Activated naive CD4-positive, alpha-beta T cell treated with Interleukin-2 at 50 U/mL for 16 hours (primary cell): ENCODE measurements around the gene PIGW.

Source experiments
- DNase-seq: peaks from one replicate; pipeline ENCODE4 v3.0.0-alpha.2; 2020

The PIGW gene

GRCh38 chr17:36509272-36509985, 25.4 kb upstream of the PIGW start:
- DNase-seq = no peak

GRCh38 chr17:36510636-36511035, 24.2 kb upstream of the PIGW start:
- DNase-seq = no peak

DNA sequence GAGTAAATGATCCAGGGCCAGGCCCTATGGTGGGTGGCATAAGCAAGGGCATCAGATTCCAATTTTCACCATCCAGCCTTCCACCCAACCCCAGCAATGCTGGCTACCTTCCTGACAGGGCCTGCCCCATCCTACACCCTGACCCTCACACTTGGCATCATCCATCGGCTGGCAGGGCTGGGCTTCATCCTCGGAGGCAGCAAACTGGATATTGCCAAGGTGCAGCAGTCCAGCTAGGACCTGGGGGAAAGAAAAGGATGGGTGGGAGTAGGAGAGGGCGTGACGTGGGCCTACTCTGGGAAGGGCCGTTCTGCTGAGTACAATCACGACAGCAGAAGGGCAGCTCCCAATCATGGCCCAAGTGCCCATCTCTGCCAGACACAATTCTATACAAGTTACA, 23.6 kb upstream of the PIGW start:
- no peak for DNase-seq

GRCh38 chr17:36512641-36513040, 22.1 kb upstream of the PIGW start:
- DNase-seq = no peak

DNA sequence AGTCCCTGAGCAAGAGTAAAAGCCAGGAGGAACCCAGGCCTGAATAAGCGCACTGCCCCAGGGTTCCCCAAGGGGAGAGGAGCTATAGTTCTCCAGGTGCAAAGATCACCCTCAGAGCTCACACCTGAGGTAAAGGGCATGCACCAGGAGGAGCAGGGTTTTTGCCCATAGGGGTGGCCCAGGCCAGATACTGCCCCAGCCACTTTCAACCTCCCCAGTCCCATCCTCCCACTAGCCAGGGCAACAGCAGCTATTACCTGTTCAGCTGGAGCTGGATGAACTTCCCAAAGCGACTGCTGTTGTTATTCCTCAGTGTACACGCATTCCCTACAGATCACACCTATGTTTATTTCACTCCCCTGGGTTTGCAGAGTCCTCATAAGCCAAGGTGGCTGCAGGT, 19.9 kb upstream of the PIGW start:
- DNase-seq = no peak

DNA sequence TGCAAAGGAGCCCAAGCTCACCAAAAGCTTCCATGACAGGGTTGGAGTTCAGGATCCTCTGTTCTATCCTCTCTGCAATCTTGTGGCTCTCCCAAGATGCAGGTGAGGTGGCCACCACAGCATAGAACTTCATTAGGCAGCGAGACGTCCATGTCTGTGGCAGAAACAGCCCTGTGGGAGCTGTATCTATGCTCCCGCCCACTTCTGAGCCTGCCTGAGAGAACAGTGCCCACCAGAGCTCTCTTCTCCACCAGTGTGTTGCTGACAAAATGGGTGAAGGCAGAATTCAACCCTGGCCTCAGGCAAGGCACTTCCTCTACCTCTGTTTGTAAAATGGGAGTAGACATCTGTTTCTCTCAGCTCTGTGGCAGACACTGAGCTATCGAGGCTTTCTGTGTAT, 18.9 kb upstream of the PIGW start:
- no peak for DNase-seq

- no peak for DNase-seq
These were observed 11.7 kb upstream of the PIGW start for GRCh38 chr17:36523113-36523512.

- no peak for DNase-seq
These were observed 10.3 kb upstream of the PIGW start for GRCh38 chr17:36524428-36524876.

DNA sequence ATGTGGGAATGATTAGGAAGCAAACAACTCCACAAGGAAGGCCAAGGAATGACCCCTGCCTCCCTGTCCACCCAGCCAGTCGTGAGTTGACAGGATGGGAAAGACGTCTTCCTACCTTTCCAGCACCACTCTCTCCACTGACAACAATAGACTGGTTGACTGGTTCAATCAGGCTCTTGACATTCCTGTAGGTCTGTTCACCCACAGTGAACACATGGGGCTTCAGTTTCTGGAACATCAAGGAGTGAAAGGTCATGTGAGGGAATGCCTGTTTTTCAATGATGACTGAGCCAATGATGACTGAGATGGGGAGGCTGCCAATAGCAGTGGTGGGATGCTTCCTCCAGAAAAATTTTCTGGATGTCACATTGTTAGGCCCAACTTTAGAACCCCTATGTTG, 9.7 kb upstream of the PIGW start:
- DNase-seq = no peak

GRCh38 chr17:36525888-36526287, 8.9 kb upstream of the PIGW start:
- DNase-seq = no peak

DNA sequence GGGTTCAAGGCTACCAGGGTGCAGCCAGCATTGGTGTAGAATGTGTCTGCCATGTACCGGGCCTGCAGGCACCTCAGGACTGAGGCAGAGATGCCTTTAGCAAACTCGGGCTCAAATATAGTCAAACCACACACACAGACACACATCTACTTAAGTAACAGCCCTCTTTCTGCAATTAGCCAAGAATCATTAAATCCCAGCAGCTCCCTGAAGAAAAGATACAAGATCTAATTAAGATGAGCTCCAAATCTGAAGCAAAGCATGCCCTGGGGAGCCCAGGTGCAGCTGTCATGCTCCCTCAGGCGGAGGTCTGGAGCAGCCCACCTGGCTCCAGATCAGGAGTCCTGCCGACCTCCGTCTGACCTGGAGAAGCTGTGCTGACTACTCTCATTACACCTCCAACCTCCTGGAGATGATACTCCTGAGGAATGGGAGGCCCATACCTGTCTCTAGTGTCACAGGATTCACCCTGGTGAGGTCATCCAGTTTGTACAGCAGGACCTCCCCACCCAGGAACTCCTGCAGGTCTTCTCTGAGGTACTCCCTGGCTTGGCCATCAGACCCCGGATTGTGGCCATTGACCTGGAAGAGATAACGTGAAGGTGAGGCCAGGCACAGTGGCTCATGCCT, 7.1 kb upstream of the PIGW start:
- DNase-seq = no peak

DNA sequence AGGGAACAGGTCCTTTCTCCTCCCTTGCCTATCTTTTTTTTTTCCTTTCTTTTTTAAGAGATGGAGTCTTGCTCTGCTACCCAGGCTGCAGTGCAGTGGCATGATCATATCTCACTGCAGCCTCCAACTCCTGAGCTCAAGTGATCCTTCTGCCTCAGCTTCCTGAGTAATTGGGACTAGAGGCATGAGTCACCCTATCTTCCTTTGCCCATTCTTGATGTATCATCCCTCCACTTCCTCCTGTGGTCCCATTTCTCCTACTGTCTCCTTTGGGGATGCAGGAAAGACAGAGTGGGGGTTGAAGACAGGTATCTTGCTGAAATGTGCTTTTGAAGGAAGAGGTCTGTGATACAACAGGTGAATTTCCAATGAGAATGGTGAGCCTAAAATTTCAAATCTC, 5.7 kb upstream of the PIGW start:
- DNase-seq = no peak

- no peak for DNase-seq
These were observed 2.3 kb upstream of the PIGW start for GRCh38 chr17:36532435-36532975.

GRCh38 chr17:36533935-36534839, 600 bp upstream of the PIGW start:
- DNase-seq = peak; percentile 64

DNA sequence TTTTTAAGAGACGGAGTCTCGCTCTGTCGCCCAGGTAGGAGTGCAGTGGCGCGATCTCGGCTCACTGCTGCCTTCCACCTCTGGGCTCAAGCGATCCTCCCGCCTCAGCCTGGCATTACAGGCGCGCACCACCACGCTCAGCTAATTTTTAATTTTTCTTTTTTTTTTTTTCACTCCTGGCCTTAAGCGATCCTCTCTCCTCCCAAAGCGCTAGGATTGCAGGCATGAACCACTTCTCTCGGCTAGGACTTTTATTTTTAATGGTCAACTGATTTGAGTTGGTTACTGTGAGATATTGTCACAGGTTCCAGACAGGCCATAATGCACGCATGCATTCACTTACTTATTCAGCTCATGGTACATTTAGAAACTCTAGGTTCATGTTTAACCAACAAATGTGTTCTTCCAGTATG, 888 bp downstream of the PIGW start:
- DNase-seq = no peak

- no peak for DNase-seq
These were observed 5.9 kb downstream of the PIGW start for GRCh38 chr17:36540696-36541095.

DNA sequence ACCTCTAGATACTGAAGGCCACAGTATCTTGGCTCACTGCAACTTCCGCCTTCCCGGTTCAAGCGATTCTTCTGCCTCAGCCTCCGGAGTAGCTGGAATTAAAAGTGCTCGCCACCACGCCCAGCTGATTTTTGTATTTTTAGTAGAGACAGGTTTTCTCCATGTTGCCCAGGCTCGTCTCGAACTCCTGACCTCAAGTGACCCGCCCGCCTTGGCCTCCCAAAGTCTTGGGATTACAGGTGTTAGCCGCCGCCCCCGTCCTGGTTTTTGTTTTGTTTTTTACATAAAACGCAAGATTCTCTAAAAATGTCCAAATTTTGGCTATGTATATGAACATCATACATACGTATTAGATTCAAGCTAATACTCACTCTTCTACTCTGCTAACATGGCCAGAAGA, 8.0 kb downstream of the PIGW start:
- DNase-seq = no peak

GRCh38 chr17:36544044-36544306, 9.2 kb downstream of the PIGW start:
- DNase-seq = peak; percentile 23

DNA sequence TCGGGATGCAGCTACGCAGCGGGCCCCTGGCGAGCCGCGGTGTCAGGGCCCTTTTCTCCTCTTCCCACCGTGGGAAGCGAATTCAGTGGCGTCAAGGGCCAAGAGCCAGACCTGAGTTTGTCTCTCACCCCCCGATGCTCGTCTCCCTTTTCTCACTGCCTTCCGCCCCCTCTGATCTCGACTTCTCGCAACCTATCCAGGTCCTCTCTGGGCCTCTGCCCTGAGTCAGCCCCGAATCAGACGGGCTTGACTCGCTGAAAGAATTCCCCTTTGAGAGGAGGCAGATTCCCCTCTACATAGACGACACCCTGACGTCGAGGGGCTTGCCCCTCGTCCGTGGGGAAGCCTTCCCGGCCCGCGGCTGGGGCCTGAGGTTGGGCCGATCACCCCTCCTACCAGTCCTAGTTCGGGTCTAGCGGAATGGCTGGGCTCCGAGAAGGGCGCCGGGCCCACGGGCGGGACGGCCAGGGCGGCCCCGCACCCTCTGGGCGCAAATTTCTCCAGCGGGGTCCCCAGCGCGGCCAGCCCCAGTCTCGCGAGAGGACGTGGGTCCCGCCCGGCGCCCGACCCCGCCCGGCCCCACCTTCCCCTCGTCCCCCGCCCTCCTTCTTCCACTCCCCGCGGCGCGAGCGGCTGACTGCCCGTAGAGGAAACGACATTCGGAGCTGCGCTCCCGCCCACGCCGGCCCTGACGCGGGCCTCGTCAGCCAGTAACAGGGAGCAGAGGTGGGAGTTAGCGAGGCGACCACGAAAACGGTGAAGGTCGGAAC, 9.7 kb downstream of the PIGW start, which contains the start of gene GGNBP2:
TSS of gene GGNBP2 (plus strand) at position 613 of the 770 bp plus-strand sequence. CDS start 806 bp downstream, outside the sequence.
- peak; percentile 95 for DNase-seq

GRCh38 chr17:36545077-36545464, 10.3 kb downstream of the PIGW start:
- DNase-seq = no peak

GRCh38 chr17:36545465-36546417, 11.0 kb downstream of the PIGW start:
- peak; percentile 97 for DNase-seq
